Left kidney (tissue), 2 donors: ENCODE measurements around the gene ITGA8. TPM values are rescaled to one million over a fixed set of nuclear protein-coding genes. Genes with fewer than 3 reads are reported as not detected.
"Not testable (repeated sequence)": the region's sequence is repeated elsewhere in the genome, so short reads cannot be mapped to it uniquely, and the experiment has no call there.

ENCODE experiments used
- DNase-seq: peaks from one replicate; pipeline ENCODE4 v3.0.0-alpha.2; 2013
- polyA plus RNA-seq: library from polyadenylated mRNA; unstranded; fragments of 120-200 nt; gene quantifications from one replicate; pipeline ENCODE4 v1.2.1, GENCODE V29; 2013; ENCODE audit not compliant: insufficient read length

Gene ITGA8
- polyA plus RNA-seq, 1 donor, result 47.7 TPM

GRCh38 chr10:15620836-15621515, 98.7 kb downstream of the ITGA8 start:
- no peak for DNase-seq

- DNase-seq, result no peak
Observed at GRCh38 chr10:15620337-15620736, 99.4 kb downstream of the ITGA8 start.

DNA sequence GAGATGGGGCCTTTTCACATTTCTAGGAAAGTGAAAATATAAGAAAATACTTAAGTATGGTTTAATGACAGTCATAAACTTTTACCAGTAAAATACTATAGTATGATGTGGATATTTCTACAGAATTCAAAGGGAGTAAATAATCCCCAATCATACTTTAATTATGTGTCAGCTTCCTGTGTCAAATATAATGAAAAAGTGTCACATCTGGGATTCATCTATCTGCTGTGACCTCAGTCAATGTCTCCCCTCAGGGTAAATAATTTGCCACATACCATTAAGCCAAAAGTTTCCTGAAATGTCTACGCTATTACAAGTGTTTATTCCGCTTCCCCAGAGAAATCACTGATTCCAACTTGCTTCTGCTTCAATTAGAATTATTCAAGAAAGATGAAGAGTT, 110.5 kb downstream of the ITGA8 start:
- no peak for DNase-seq

DNA sequence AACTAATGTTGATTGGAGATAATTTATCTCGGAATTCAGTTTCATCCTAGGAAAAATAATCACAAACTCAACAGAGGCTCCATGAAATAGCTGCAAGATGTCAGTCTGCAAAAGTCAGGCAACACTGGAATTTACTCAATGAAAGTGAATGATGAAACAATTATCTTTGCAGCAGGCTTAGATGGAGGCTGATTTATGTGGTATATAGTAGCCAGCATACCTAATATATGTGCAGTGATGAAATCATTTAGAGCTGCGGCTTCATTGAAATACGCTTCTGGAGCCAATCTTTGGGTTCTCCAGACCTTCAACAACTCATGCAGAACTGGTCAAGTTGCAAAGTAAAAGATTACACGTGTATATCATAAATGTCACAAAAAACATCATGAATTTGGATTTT, 113.3 kb downstream of the ITGA8 start:
- no peak for DNase-seq

- DNase-seq, result no peak
Observed at GRCh38 chr10:15605740-15606369, 113.9 kb downstream of the ITGA8 start.

- DNase-seq, result no peak
Observed at GRCh38 chr10:15603446-15604011, 116.2 kb downstream of the ITGA8 start.

DNA sequence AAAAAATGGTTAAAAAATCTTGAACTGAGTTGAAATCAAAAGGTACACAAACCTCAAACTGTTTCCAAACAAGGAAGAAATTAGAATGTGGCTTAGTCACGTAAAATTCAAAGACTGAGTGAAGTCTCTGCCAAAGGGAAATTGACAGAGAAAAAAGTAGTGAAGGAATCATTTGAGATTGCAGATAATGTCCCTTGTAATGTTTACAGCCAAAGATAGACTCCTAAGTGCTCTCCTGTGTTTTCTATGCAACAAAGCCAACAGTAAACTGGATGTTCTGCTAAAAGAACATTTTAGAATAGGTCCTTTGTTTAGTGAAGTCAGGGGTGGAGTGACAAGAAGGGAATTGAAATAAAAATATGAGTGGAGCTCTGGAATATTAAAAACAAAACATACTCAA, 117.9 kb downstream of the ITGA8 start:
- DNase-seq, result no peak

DNA sequence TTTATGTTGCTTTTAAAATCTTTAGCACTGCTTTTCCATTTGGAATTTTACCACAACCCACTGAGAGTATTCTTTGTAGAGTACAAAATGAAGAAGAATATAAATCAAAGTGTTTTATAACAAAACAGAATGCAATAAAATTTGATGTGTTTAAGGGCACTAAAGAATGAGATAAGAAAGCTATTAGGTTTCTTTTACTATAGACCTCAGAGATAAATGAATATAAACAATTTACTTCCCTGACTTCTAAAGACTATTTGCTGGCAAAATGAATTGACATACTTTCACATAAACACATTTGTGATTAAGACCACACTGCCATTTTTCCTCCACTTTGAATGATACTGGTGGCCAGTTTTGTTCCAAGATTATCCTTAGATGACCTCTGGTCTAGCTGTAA, 124.5 kb downstream of the ITGA8 start:
- DNase-seq, result no peak

DNA sequence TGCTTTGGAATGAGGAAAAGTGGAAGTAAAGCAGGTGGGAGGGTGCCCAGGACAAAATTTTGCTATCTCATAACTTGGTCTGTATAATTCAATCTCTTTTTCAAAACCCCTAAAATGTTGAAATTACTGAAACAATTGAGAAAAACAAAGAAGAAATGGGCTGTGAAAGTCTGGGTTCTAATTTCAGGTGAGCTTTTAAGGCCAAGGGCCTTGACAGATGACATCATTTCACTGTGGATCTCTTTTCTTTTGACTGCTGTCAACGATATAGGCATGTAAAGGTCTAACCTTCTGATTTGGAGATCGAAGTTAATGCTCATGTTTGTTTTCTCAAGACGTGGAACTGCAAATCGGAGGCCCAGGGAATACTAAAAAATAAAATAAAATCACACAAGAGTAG, 127.8 kb downstream of the ITGA8 start:
- DNase-seq, result no peak

DNA sequence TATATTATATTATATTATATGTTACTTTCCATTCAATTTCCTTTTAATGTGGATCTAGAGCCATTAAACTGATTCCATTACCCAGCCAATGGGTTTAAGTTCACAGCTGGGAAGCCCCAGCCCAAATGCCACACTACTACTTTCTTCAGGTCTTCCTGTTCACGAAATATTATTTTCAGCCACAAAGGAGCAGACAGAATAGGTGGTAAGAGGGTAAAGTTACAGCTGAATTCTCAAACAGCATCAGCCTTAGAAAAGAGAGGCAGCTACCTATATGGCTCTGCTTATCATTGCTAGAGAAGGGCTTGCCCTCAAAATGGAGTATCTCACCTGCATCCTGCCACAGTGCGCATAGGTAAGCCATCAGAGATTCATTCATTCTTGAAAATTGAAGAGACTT, 128.3 kb downstream of the ITGA8 start:
- no peak for DNase-seq

DNA sequence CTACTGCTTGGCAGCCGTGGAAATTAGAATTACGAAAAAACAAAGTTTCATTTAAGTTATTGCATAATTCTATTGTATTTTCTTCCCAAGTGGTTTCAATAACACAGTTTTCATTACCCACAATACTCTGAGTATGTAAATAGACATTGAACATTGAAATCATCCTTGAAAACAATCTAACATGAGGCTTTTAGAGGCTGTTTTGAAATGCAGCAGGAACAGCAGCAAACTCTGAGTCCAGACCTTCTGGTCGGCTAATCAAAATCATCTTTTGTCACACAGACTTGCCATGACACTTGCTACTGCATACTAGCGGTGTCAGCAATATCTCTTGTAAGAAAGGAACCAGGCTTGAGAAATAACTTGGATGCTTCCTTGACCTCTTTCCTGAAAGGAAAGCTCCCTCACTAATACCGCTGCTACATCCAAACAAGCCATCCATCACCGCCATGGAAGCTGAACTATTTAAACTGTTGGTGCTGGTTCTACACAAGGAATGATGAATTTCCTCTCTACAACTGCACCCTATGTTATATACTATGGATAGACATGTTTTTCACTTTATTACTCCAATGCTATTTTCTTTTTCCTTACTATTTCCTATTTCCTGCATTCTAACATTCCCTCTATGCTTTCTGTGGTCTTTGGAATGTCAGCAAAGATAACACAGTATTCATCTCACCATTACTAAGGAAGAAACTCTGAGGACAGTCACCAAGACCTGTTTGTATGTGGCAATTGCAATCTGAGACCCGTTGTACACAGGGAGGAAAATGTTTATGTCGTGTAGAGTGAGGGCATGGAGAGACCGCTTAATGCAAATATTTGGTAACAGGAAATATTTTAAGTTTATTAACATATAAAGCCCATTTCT, 130.8 kb downstream of the ITGA8 start:
- no peak for DNase-seq

GRCh38 chr10:15588151-15588550, 131.6 kb downstream of the ITGA8 start:
- DNase-seq, result no peak

DNA sequence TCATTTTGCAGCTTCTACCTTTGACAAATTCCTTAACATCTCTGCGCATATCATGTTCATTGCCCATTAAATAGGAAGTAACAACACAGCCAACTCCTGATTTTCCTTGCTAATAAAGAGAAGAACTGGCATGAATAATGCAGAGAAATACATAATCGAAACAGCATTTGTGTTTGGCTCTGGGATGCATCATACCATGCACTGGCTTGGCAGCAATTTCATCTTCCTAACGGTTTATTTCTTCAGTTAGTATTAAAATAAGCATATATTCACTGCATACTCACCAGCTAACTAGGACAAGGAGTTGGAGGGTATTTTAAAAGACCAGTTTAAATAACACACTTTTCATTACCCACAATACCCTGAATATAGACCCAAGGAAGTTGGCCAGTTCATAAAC, 132.5 kb downstream of the ITGA8 start:
- no peak for DNase-seq

GRCh38 chr10:15585303-15585715, 134.4 kb downstream of the ITGA8 start:
- peak; percentile 50 for DNase-seq

- DNase-seq, result not testable (repeated sequence)
Observed at GRCh38 chr10:15582972-15583371, 136.8 kb downstream of the ITGA8 start.

- no peak for DNase-seq
Observed at GRCh38 chr10:15579605-15580004, 140.1 kb downstream of the ITGA8 start.

- no peak for DNase-seq
Observed at GRCh38 chr10:15572531-15573045, 147.1 kb downstream of the ITGA8 start.

DNA sequence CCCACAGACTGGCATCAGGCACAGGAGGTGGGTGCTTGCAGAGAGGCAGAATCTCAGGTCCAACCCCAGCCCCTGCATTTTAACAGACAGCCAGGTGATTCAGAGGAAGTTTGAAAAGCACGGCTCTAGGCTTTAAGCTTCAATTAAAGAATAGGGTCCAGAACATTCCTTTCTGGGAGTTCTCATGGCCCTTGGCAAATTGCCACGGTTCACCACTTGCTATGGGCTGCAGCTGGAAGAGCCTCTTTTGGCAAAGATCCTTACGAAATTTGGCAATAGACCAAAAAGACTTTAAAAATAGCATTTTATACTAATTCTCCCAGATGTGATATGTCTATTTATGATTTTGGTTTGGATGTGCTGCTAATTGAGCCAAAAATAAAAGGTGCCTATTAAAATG, 148.1 kb downstream of the ITGA8 start:
- peak; percentile 39 for DNase-seq

DNA sequence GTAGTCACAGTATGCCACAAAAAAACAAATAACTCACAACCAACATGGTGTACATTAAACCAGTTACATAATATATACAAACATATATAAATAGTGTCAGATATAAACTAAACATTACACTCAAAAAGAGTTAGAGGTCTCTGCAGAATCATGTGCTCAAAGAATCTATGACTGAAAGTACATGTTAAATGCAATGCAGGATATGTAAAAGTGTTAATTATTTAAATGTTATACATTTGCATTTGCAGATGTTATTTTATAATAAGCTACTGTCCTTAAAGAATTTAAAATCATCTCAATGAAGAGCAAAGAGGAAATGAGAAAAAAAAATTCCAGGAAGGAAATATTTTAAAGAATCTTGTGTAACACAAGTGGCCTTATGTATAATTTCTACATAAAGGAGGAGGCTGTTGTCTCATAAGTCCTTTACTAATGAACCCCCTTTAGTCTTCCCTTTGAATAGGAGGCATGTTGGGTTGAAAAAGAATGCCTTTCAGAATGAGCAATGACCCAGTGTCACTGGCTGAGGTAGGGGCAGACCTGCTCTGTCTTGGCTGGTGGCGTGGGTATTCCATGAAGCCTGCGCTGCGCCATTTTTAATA, 148.9 kb downstream of the ITGA8 start:
- no peak for DNase-seq

DNA sequence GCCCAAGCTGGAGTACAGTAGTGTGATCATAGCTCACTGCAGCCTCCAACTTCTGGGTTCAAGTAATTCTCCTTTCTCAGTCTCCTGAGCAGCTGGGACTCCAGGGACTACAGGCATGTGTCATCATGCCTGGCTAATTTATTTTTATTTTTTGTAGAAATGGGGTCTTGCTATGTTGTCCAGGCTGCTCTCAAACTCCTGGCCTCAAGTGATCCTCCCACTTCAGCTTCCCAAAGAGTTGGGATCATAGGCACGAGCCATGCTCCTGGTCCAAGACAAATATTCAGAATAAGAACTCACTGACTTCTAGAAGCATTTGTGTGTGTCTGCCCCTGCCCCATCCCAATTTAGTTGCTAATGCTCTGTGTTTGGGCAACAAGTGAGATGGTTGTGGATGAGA, 151.8 kb downstream of the ITGA8 start:
- no peak for DNase-seq

GRCh38 chr10:15563246-15563645, 156.5 kb downstream of the ITGA8 start:
- DNase-seq, result no peak

DNA sequence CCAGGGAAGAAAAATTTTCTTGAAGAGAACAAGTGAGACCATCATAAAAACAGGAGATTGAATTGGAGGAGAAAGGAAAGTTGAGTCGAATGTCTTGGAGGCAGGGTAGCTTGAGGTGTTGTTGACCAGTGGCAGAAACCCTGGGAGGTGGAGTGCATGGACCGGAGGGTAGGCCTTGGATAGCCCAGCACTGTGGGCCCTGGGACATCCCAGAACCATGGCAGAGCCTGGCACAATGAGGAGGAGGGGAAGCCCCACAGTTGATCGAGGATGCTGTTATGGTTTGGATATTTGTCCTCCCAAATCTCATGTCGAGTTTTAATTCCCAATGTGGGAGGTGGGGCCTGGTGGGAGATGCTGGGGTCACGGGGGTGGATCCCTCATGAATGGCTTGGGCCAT, 157.1 kb downstream of the ITGA8 start:
- no peak for DNase-seq
